GM06990 (cell line): ENCODE data around the gene MIA2.

Experiments
- DNase-seq: peaks from one replicate; pipeline ENCODE4 v3.0.0-alpha.2; 2011; ENCODE audit not compliant: insufficient read length; ENCODE audit errors: extremely low read depth
- H3K27me3 ChIP-seq: replicated peaks from 2 replicates; pipeline ENCODE4 v1.6.0; 2011; ENCODE audit warnings: low read length; ENCODE audit not compliant: control insufficient read depth, insufficient read depth
- H3K36me3 ChIP-seq: 2 replicates; pipeline ENCODE4 v1.5.1; 2011; ENCODE audit warnings: low read length; ENCODE audit not compliant: control insufficient read depth, insufficient read depth
- H3K4me3 ChIP-seq: replicated peaks from 2 replicates; pipeline ENCODE4 v1.5.1; 2011; ENCODE audit warnings: low read depth, mild to moderate bottlenecking, control low read depth, low read length
- TF ChIP-seq, protein P1 (sequence below): IDR thresholded peaks from 2 replicates; pipeline ENCODE4 v1.5.1; 2011; ENCODE audit warnings: low read length, control low read depth, mild to moderate bottlenecking, inconsistent platforms; ENCODE audit not compliant: insufficient read depth, poor library complexity, severe bottlenecking

MIA2 gene

DNA sequence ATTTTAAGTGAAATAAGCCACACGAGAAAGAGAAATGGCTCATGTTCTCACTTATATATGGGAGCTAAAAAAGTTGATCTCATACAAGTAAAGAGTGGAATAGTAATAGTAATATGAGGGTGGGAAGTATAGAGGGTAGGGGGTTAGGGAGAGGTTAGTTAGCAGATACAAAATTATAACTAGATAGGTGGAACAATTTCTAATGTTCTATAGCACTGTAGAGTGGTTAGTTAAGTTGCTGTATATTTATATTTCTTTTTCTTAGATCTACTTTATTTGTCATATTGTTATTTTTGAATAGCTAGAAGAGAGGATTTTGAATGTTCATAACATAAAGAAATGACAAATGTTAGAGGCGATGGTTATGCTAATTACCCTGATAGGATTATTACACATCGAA lies 74.1 kb downstream of the MIA2 start:
- TF ChIP-seq, protein P1, sequence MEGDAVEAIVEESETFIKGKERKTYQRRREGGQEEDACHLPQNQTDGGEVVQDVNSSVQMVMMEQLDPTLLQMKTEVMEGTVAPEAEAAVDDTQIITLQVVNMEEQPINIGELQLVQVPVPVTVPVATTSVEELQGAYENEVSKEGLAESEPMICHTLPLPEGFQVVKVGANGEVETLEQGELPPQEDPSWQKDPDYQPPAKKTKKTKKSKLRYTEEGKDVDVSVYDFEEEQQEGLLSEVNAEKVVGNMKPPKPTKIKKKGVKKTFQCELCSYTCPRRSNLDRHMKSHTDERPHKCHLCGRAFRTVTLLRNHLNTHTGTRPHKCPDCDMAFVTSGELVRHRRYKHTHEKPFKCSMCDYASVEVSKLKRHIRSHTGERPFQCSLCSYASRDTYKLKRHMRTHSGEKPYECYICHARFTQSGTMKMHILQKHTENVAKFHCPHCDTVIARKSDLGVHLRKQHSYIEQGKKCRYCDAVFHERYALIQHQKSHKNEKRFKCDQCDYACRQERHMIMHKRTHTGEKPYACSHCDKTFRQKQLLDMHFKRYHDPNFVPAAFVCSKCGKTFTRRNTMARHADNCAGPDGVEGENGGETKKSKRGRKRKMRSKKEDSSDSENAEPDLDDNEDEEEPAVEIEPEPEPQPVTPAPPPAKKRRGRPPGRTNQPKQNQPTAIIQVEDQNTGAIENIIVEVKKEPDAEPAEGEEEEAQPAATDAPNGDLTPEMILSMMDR: no peak
- no peaks in the 10 kb centered on the region for H3K27me3 ChIP-seq
- no peak overlapping the region for H3K4me3 ChIP-seq
- H3K36me3 ChIP-seq: no peaks in the 10 kb centered on the region
- no peak for DNase-seq

DNA sequence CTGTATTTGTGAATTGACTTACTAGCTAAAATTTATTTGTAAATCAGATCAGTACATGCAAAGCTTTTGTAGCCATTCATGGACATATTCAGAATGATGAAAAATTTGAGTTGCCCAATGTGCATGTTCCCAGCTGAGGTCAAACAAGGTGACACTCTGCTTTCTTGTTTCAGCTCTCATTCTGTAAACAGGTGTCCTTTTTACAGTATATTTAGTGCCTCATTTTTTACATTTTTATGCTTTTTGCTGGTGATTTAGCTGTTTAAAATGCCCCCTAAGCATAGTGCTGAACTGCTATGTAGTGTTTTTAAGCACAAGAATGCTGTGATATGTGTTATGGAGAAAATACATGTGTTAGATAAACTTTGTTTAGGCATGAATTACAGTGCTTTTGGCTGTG lies 76.3 kb downstream of the MIA2 start:
- no peaks in the 10 kb centered on the region for H3K36me3 ChIP-seq
- DNase-seq: no peak
- H3K4me3 ChIP-seq: no peak overlapping the region
- TF ChIP-seq, protein P1: no peak
- H3K27me3 ChIP-seq: no peaks in the 10 kb centered on the region

DNA sequence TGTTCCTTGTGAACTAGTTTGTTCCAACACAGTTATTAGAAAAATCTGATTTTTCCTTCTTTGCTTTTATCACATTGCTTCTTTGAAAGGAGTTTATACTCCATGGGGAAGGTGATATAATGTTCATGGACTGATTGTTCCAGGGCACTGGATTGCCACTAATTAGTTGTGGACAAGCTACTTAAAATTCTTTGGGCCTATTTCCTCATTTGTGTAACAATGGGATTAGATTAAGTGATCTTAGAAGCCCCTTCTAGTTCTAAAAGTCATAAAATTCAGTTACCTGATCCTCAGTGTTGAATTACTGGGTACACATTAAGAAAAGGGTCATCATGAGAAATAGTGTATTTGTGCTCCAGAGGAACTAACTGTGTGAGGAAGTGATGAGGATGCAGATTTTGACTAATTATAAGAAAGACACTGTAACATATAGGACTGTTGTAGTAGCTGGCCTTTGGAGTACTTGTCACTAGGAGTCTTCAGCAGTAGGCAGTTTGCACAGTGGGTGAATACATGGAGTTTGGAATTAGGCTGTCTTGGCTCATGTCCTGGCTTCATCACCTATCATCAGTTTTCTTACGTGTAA lies 82.2 kb downstream of the MIA2 start:
- no peaks in the 10 kb centered on the region for H3K27me3 ChIP-seq
- H3K36me3 ChIP-seq: no peaks in the 10 kb centered on the region; the same call in 1 of the 2 replicates
- H3K4me3 ChIP-seq: no peak overlapping the region
- TF ChIP-seq, protein P1: no peak
- no peak for DNase-seq

DNA sequence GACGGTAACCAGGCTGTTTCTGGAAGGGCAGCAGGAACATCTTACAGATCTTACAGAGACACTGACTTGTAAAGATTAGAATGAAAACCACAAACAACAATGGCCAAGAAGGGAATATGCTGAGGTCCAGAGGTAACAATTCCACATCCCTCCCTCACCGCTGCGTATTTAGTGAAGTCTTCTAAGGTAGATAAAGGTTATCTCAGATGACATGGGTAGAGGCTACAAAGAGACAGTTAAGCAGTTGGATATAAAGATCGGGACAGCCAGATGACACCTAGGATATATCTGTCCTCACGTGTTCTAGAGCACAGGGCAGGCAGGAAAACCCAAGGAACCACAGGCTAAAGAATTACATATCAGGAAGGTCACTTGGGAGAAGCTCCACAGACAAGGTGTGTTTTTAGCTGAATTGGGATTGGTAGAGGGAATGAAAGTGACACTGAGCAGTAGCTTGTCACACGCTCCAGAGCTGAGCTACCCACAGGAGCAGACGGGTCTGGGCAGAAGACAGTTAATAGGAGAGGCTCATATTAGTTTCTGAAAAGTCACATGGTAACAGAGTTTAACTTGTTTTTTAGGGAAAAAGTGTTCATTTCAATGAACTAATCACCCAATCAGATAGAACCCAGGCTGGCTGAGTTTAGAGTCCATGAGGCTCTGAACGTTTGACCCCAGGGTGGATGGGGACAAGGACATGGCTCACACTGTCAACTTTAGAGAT lies 83.3 kb downstream of the MIA2 start:
- no peak for DNase-seq
- Histone ChIP-seq H3K27me3 (no peaks in the 10 kb centered on the region), H3K36me3 (no peaks in the 10 kb centered on the region; the same call in 1 of the 2 replicates), H3K4me3 (no peak overlapping the region)
- TF ChIP-seq, protein P1: no peak

DNA sequence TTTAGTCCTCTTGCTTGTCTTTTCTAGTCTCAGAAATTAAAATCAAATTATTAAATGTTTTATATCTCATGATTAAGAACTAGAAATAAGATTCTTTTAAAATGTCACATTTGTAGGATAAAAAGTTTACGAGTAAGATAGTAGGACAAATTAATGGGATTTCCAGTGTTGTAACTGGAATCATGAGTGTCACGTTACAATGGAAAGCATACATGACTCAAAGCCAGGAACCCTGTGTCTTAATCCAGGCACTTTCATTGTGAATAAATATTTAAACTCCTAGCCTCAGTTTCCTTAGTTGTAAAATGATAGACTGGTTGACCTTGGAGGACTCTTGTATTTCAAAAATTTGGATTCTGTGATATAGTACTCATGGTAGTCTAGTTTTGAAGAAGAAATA lies 84.9 kb downstream of the MIA2 start:
- H3K27me3 ChIP-seq: no peaks in the 10 kb centered on the region
- H3K4me3 ChIP-seq: no peak overlapping the region
- no peaks in the 10 kb centered on the region; the same call in 1 of the 2 replicates for H3K36me3 ChIP-seq
- no peak for DNase-seq
- TF ChIP-seq, protein P1: no peak

GRCh38 chr14:39319381-39319780 lies 85.7 kb downstream of the MIA2 start:
- Histone ChIP-seq H3K4me3 (no peak overlapping the region), H3K27me3 (no peaks in the 10 kb centered on the region), H3K36me3 (no peaks in the 10 kb centered on the region; the same call in 1 of the 2 replicates)
- TF ChIP-seq, protein P1: no peak
- DNase-seq: no peak
